HEK293T (cell line): Measurements from ENCODE around the gene SAMD14.

Experiments
- CTCF ChIA-PET: fragments of 350-600 bp; formaldehyde crosslinking; extraction: SDS; loops from one replicate; lab custom pipeline; 2021; ENCODE audit warnings: antibody characterized with exemption, inconsistent platforms; lab: Yijun Ruan, JAX
- POLR2A ChIA-PET: fragments of 350-600 bp; formaldehyde crosslinking; extraction: SDS; loops from one replicate; lab custom pipeline; 2020; ENCODE audit warnings: antibody characterized with exemption, inconsistent platforms; lab: Yijun Ruan, JAX
- DNase-seq: peaks from one replicate; pipeline ENCODE4 v3.0.0; 2012; ENCODE audit warnings: mixed read lengths; ENCODE audit errors: extremely low spot score
- ARNT ChIP-seq: fragments of 450-650 bp; IDR thresholded peaks from 2 replicates; pipeline ENCODE4 v1.6.1; 2017; ENCODE audit warnings: mild to moderate bottlenecking
- BHLHE40 ChIP-seq: fragments of 450-650 bp; IDR thresholded peaks from 2 replicates; pipeline ENCODE4 v1.6.1; 2016; ENCODE audit warnings: mild to moderate bottlenecking, moderate library complexity, borderline replicate concordance
- CTBP1 ChIP-seq: fragments of 450-650 bp; IDR thresholded peaks from 2 replicates; pipeline ENCODE4 v1.6.1; 2016; ENCODE audit warnings: borderline replicate concordance
- ELF4 ChIP-seq: fragments of 450-650 bp; IDR thresholded peaks from 2 replicates; pipeline ENCODE4 v1.6.1; 2017; ENCODE audit warnings: antibody characterized with exemption
- FOXA1 ChIP-seq: fragments of 450-650 bp; IDR thresholded peaks from 2 replicates; pipeline ENCODE4 v1.6.1; 2016; ENCODE audit warnings: mild to moderate bottlenecking
- FOXK2 ChIP-seq: fragments of 450-650 bp; IDR thresholded peaks from 2 replicates; pipeline ENCODE4 v1.6.1; 2016; ENCODE audit warnings: mild to moderate bottlenecking
- FOXM1 ChIP-seq: fragments of 450-650 bp; IDR thresholded peaks from 2 replicates; pipeline ENCODE4 v1.6.1; 2017; ENCODE audit warnings: mild to moderate bottlenecking, borderline replicate concordance
- HDGF ChIP-seq: fragments of 450-650 bp; IDR thresholded peaks from 2 replicates; pipeline ENCODE4 v1.6.1; 2017; ENCODE audit warnings: antibody characterized with exemption, borderline replicate concordance
- L3MBTL2 ChIP-seq: fragments of 450-650 bp; conservative IDR thresholded peaks from 2 replicates; pipeline ENCODE4 v1.6.1; 2016; ENCODE audit warnings: mild to moderate bottlenecking
- LEF1 ChIP-seq: fragments of 450-650 bp; IDR thresholded peaks from 2 replicates; pipeline ENCODE4 v1.6.1; 2017; ENCODE audit warnings: mild to moderate bottlenecking, borderline replicate concordance
- NFRKB ChIP-seq: fragments of 450-650 bp; IDR thresholded peaks from 2 replicates; pipeline ENCODE4 v1.6.1; 2016; ENCODE audit warnings: mild to moderate bottlenecking, moderate library complexity
- SP1 ChIP-seq: fragments of 450-650 bp; IDR thresholded peaks from 2 replicates; pipeline ENCODE4 v1.6.1; 2017
- SUZ12 ChIP-seq: fragments of 450-650 bp; IDR thresholded peaks from 2 replicates; pipeline ENCODE4 v1.6.1; 2016; ENCODE audit warnings: mild to moderate bottlenecking
- TARDBP ChIP-seq: fragments of 450-650 bp; IDR thresholded peaks from 2 replicates; pipeline ENCODE4 v1.6.1; 2016
- ZNF384 ChIP-seq: fragments of 450-650 bp; IDR thresholded peaks from 2 replicates; pipeline ENCODE4 v1.6.1; 2016
- TF ChIP-seq, protein P1 (sequence below): fragments of 450-650 bp; IDR thresholded peaks from 2 replicates; pipeline ENCODE4 v1.6.1; 2016

The SAMD14 gene

DNA sequence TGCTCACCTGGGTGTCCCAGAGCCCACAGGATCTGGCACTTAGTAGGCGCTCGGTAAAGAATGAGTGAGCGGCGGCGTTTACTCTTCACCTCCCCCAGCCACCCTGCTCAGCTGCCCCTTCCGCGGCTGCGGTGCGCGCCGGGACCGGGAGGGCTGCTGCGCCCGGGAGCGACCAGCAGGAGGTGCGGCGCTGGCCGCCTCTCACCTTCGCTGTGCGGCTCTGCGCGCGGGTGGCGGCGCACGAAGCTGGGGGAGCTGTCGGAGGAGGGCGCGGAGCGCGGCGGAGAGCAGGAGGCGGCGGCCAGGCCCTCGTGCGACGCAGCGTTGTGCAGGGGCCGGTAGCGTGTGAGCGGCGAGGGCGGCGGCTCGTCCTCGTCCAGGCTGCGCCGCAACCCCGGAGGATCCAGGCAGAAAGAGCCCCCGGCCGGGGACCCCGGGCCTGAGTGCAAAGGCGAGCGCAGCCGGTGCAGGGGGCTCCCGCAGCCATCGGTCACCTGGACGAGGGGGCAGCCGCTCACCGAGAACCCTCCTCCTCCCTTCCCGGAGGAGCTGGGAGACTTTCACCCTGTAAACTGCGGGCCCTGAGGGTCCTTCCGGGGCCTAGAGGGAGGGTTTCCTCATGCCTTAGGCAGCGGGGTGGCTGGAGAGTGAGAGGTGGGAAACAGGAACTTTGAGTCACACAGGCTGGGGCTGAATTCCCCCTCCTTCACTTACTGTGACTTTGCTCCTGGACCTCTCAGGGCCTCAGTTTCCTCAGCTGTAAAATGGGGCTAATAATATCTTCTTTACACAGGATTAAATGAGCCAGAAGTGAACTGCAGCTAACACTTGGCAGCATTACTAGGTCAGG lies 12.5 kb downstream of the SAMD14 start:
- POLR2A ChIA-PET: interaction anchor here (0.9 kb wide), 1 partner anchor 60 kb away, joined by 3 read pairs; no protein-coding TSS in a partner anchor
- no peak for DNase-seq
- TF ChIP-seq ZNF384: no peak
- TF ChIP-seq L3MBTL2: no peak
- no peak for TF ChIP-seq FOXM1
- no peak for TF ChIP-seq ARNT
- TF ChIP-seq LEF1: no peak
- CTCF ChIA-PET: no interaction called here

DNA sequence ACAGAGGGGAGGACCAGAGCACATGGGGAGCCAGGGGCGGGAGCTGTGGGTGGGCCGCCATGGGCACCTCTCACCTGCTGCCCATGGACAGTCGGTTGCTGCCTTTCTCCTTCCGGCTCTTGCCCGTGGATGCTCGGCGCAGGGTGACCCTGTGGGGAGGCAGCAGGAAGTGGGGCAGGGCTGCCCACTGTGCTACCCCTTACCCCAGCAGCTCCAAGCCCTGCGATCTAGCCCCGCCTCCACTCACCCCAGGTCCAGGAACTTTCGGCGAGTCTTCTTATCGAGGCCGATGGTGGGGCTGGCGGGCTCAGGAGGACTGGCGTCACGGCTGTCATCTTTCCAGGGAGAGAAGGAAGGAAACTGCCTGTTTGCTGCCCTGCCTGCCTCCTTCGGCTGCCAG lies 14.2 kb downstream of the SAMD14 start:
- CTCF ChIA-PET: interaction anchor here (1.0 to 2.5 kb wide), 4 partner anchors 8 to 46 kb away, joined by 3 to 17 read pairs (median 10); no protein-coding TSS in a partner anchor
- POLR2A ChIA-PET: interaction anchor here (0.7 to 2.9 kb wide), 4 partner anchors 8 to 46 kb away, joined by 3 to 15 read pairs (median 11); no protein-coding TSS in a partner anchor
- no peak for DNase-seq
- no peak for TF ChIP-seq ELF4
- TF ChIP-seq, protein P1, sequence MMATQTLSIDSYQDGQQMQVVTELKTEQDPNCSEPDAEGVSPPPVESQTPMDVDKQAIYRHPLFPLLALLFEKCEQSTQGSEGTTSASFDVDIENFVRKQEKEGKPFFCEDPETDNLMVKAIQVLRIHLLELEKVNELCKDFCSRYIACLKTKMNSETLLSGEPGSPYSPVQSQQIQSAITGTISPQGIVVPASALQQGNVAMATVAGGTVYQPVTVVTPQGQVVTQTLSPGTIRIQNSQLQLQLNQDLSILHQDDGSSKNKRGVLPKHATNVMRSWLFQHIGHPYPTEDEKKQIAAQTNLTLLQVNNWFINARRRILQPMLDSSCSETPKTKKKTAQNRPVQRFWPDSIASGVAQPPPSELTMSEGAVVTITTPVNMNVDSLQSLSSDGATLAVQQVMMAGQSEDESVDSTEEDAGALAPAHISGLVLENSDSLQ: no peak
- no peak for TF ChIP-seq TARDBP
- TF ChIP-seq BHLHE40: no peak
- no peak for TF ChIP-seq L3MBTL2
- TF ChIP-seq ZNF384: no peak
- TF ChIP-seq ARNT: no peak
- no peak for TF ChIP-seq CTBP1
- TF ChIP-seq HDGF: no peak
- no peak for TF ChIP-seq NFRKB
- no peak for TF ChIP-seq FOXA1
- no peak for TF ChIP-seq SUZ12
- no peak for TF ChIP-seq SP1
- TF ChIP-seq FOXM1: no peak
- no peak for TF ChIP-seq LEF1

DNA sequence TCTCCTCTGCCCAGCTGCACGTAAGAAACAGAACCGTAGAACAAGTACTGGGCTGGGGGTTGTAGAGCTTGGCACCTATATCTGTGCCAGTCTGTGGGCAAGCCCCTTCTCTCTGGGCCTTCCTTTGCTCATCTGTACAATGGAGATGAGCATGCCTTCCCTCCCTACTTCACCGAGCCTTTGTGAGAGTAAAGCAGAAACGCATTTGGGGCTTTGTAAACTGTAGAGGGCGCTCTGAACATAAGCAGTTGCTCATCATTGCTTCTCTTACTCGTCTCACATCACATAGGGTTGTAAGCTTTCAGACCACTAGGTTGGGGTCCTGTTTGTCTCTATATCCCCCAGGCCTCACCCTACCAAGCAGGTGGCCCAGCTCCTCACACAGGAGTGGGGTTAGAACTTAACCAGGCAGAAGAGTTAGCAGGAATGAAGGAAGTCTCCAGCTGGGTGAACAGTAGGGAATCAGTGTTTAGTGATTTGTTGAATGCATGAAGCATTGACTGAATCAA lies 15.1 kb downstream of the SAMD14 start:
- POLR2A ChIA-PET: interaction anchor here (0.7 to 2.9 kb wide), 5 partner anchors 9 to 47 kb away, joined by 3 to 15 read pairs (median 8); no protein-coding TSS in a partner anchor
- TF ChIP-seq BHLHE40: no peak
- no peak for TF ChIP-seq L3MBTL2
- TF ChIP-seq ARNT: no peak
- no peak for TF ChIP-seq SUZ12
- no peak for TF ChIP-seq FOXK2
- no peak for TF ChIP-seq FOXM1
- TF ChIP-seq HDGF: no peak
- TF ChIP-seq, protein P1: no peak
- TF ChIP-seq NFRKB: no peak
- TF ChIP-seq TARDBP: no peak
- no peak for TF ChIP-seq FOXA1
- TF ChIP-seq ELF4: no peak
- TF ChIP-seq ZNF384: no peak
- TF ChIP-seq LEF1: no peak
- peak; percentile 70 for DNase-seq
- CTCF ChIA-PET: interaction anchor here (0.6 to 2.5 kb wide), 16 partner anchors 8 to 232 kb away, joined by 3 to 17 read pairs (median 4); partner anchors contain the start of gene PPP1R9B

DNA sequence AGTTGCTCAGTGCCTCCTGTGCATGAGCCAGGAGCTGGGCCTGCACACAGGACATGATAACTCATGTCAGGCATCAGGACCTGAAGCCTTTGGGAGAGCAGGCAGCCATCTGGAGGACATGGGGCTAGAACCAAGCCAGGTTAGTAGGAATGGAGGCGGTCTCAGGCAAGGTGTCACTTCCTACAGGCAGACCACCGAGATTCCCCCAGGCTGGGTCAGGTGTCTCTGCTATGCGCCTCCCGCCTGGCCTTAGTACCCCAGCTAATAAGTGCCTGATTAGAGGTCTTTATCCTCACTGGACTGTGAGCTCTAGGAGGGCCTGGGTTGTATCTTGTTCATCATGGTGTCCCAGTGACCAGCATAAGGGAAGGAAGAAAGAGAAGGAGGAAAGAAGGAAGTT lies 15.6 kb downstream of the SAMD14 start:
- TF ChIP-seq FOXM1: no peak
- no peak for TF ChIP-seq CTBP1
- no peak for TF ChIP-seq FOXA1
- TF ChIP-seq FOXK2: no peak
- no peak for TF ChIP-seq TARDBP
- TF ChIP-seq ELF4: no peak
- POLR2A ChIA-PET: interaction anchor here (1.0 to 2.9 kb wide), 4 partner anchors 9 to 47 kb away, joined by 3 to 15 read pairs (median 11); no protein-coding TSS in a partner anchor

DNA sequence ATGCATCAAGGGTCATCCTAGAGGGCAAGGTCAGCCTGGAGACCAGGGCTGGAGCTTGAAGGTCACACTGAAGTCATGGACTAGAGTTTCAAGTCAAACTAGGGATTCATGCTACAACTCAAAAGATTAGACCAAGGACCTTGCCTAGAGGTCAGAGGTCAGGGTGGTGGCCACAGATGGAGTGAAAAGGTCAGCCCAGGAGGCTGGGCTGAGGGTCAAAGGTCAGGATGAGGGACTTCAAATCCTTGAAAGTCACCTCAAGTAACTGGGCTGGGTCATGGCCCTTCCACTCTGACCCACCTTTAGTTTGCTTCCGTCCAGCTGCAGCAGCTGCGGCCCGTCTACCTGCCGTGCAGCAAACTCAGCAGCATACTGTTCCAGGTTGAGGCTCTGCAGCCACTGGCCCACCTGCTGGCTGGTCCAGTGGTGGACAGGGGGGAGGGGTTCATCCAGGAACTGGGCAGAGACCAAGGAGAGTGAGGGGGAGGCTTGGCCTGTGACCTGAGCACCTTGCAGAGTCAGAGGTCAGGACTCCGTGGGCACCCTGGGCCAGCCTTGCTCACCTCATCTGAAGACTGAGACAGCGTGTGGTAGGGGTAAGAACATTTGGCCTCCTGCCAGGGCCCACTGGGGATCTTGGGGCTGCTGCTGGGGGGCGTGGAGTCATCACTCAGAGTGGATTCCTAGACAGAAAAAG lies 16.2 kb downstream of the SAMD14 start:
- ChIA-PET CTCF (interaction anchor here (0.6 to 2.5 kb wide), 13 partner anchors 10 to 64 kb away, joined by 4 to 17 read pairs (median 6); partner anchors contain the start of gene PPP1R9B), POLR2A (interaction anchor here (1.0 to 2.9 kb wide), 3 partner anchors 10 to 48 kb away, joined by 3 to 15 read pairs (median 14); no protein-coding TSS in a partner anchor)

More for the DNA sequence above, 15.6 kb downstream of the SAMD14 start:
- CTCF ChIA-PET: interaction anchor here (0.6 to 2.5 kb wide), 16 partner anchors 9 to 233 kb away, joined by 3 to 17 read pairs (median 5); partner anchors contain the start of gene PPP1R9B
- DNase-seq: no peak

More for the DNA sequence above, 16.2 kb downstream of the SAMD14 start:
- DNase-seq: no peak
- TF ChIP-seq CTBP1: no peak
- no peak for TF ChIP-seq SP1
- no peak for TF ChIP-seq FOXK2
- no peak for TF ChIP-seq HDGF
- TF ChIP-seq FOXA1: no peak
- TF ChIP-seq TARDBP: no peak
- TF ChIP-seq ZNF384: no peak
- TF ChIP-seq L3MBTL2: no peak
- TF ChIP-seq SUZ12: no peak
- TF ChIP-seq ELF4: no peak
- TF ChIP-seq LEF1: no peak
- TF ChIP-seq, protein P1: no peak
- no peak for TF ChIP-seq NFRKB
- TF ChIP-seq BHLHE40: no peak
- no peak for TF ChIP-seq ARNT
